A549 (cell line): Measurements from ENCODE around the gene EMILIN1.

Experiments
- MAX ChIP-seq: IDR thresholded peaks from 2 replicates; pipeline ENCODE4 v1.6.1; 2012
- NPAS2 ChIP-seq: fragments of 250-450 bp; sonication (Bioruptor Pico); IDR thresholded peaks from 2 replicates; pipeline ENCODE4 v1.8.0; 2022; ENCODE audit warnings: mild to moderate bottlenecking, moderate library complexity, borderline replicate concordance
- PHF8 ChIP-seq: fragments of 200-600 bp; sonication (generic); IDR thresholded peaks from 2 replicates; pipeline ENCODE4 v1.6.1; 2016; ENCODE audit warnings: low read depth, mild to moderate bottlenecking, antibody characterized with exemption, moderate library complexity, borderline replicate concordance
- POLR2A ChIP-seq: IDR thresholded peaks from 2 replicates; pipeline ENCODE4 v1.6.1; 2012; ENCODE audit warnings: mild to moderate bottlenecking, low read length
- TF ChIP-seq, protein P1 (sequence below): fragments of >200 bp; sonication (Bioruptor Twin); formaldehyde crosslinking; IDR thresholded peaks from 3 replicates; pipeline ENCODE4 v1.5.1; 2016

DNA sequence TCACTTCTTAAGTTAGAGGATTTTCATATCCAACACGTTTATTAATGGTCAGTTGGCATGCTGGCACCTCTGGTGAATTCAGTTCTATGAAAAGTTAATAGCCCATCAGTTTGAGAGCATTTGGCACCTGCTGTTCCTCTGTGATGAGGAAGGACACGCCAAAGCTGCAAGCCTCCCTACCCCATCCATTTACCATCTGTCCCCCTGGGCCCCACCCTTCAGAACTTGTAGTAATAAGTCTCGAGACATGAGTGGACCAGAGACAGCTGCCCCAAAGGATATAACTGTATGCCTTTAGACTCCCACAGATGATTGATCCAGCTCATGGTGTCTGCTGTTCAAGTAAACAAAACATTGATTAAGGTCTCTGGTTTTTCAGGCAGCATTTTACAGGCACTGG is 13.3 kb upstream of the EMILIN1 start:
- TF ChIP-seq, protein P1, sequence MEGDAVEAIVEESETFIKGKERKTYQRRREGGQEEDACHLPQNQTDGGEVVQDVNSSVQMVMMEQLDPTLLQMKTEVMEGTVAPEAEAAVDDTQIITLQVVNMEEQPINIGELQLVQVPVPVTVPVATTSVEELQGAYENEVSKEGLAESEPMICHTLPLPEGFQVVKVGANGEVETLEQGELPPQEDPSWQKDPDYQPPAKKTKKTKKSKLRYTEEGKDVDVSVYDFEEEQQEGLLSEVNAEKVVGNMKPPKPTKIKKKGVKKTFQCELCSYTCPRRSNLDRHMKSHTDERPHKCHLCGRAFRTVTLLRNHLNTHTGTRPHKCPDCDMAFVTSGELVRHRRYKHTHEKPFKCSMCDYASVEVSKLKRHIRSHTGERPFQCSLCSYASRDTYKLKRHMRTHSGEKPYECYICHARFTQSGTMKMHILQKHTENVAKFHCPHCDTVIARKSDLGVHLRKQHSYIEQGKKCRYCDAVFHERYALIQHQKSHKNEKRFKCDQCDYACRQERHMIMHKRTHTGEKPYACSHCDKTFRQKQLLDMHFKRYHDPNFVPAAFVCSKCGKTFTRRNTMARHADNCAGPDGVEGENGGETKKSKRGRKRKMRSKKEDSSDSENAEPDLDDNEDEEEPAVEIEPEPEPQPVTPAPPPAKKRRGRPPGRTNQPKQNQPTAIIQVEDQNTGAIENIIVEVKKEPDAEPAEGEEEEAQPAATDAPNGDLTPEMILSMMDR, result no peak
- TF ChIP-seq NPAS2 (CRISPR knock-in tag), result no peak
- TF ChIP-seq PHF8, result no peak
- no peak for TF ChIP-seq POLR2A
- no peak for TF ChIP-seq MAX
